Type B pancreatic cell (in vitro differentiated cells): Measurements from ENCODE around the gene SPAM1. TPM values are rescaled to one million over a fixed set of nuclear protein-coding genes. Genes with fewer than 3 reads are reported as not detected.
A peak's percentile ranks its signal among the peaks of the same experiment; 100 is the strongest.
"Not testable (repeated sequence)": the region's sequence is repeated elsewhere in the genome, so short reads cannot be mapped to it uniquely, and the experiment has no call there.

Source experiments
- DNase-seq: peaks from one replicate; pipeline ENCODE4 v3.0.0; 2021; ENCODE audit warnings: mixed read lengths; ENCODE audit not compliant: unreplicated experiment; ENCODE audit errors: extremely low spot score
- H3K27ac Mint-ChIP-seq: 2 replicates; pipeline ENCODE4 v1.8.0; 2021; ENCODE audit warnings: mild to moderate bottlenecking, mixed read lengths
- H3K27me3 Mint-ChIP-seq: 2 replicates; pipeline ENCODE4 v1.8.0; 2021; ENCODE audit warnings: mixed read lengths
- H3K36me3 Mint-ChIP-seq: 2 replicates; pipeline ENCODE4 v1.8.0; 2021; ENCODE audit warnings: mixed read lengths
- H3K4me1 Mint-ChIP-seq: one replicate; pipeline ENCODE4 v1.8.0; 2021; ENCODE audit warnings: mixed read lengths; ENCODE audit not compliant: unreplicated experiment
- H3K4me3 Mint-ChIP-seq: 2 replicates; pipeline ENCODE4 v1.8.0; 2021; ENCODE audit warnings: mild to moderate bottlenecking, mixed read lengths
- H3K9me3 Mint-ChIP-seq: 2 replicates; pipeline ENCODE4 v1.8.0; 2021; ENCODE audit warnings: mixed read lengths
- CTCF ChIP-seq: fragments of 200-600 bp; sonication (generic); conservative IDR thresholded peaks from 2 replicates; pipeline ENCODE4 v1.5.0; 2021; ENCODE audit warnings: antibody characterized with exemption, mild to moderate bottlenecking
- total RNA-seq: library from RNA; stranded (reverse); gene quantifications from 2 replicates; pipeline ENCODE4 v1.2.1, GENCODE V29; 2021; ENCODE audit warnings: low replicate concordance

The SPAM1 gene
- total RNA-seq, 1 donor from 2014 or later: not detected

GRCh38 chr7:123888192-123888591 is 36.8 kb upstream of the SPAM1 start:
- Mint-ChIP-seq H3K4me3 (no peak overlapping the region), H3K4me1 (no peaks in the 10 kb centered on the region), H3K36me3 (no peaks in the 10 kb centered on the region), H3K27me3 (no peaks in the 10 kb centered on the region), H3K9me3 (no peaks in the 10 kb centered on the region), H3K27ac (no peak overlapping the region)
- no peak for DNase-seq
- no peak for TF ChIP-seq CTCF

- not testable (repeated sequence) for DNase-seq, H3K36me3 Mint-ChIP-seq, H3K27ac Mint-ChIP-seq, H3K4me3 Mint-ChIP-seq, H3K9me3 Mint-ChIP-seq, H3K27me3 Mint-ChIP-seq, H3K4me1 Mint-ChIP-seq
Observed at GRCh38 chr7:123894753-123895152, 30.3 kb upstream of the SPAM1 start.

- no peaks in the 10 kb centered on the region for H3K36me3 Mint-ChIP-seq
- H3K4me3 Mint-ChIP-seq: no peak overlapping the region
- H3K9me3 Mint-ChIP-seq: peaks cover 3% of the 10 kb centered on the region
- H3K4me1 Mint-ChIP-seq: no peaks in the 10 kb centered on the region
- no peak for DNase-seq
- H3K27me3 Mint-ChIP-seq: no peaks in the 10 kb centered on the region
- H3K27ac Mint-ChIP-seq: no peak overlapping the region
- TF ChIP-seq CTCF: no peak
Observed at GRCh38 chr7:123901101-123901500, 23.9 kb upstream of the SPAM1 start.

GRCh38 chr7:123905714-123906113 is 19.3 kb upstream of the SPAM1 start:
- no peak for DNase-seq
- Mint-ChIP-seq H3K27ac (no peak overlapping the region), H3K36me3 (no peaks in the 10 kb centered on the region), H3K9me3 (peaks cover 4% of the 10 kb centered on the region), H3K4me1 (no peaks in the 10 kb centered on the region), H3K4me3 (no peak overlapping the region), H3K27me3 (no peaks in the 10 kb centered on the region)
- no peak for TF ChIP-seq CTCF

- Mint-ChIP-seq H3K4me1 (peaks cover 6% of the 10 kb centered on the region), H3K27ac (peak overlapping the region; percentile 14), H3K27me3 (no peaks in the 10 kb centered on the region), H3K4me3 (no peak overlapping the region), H3K9me3 (no peaks in the 10 kb centered on the region), H3K36me3 (no peaks in the 10 kb centered on the region)
- DNase-seq: no peak
- peak; percentile 54 for TF ChIP-seq CTCF
Observed at GRCh38 chr7:123916240-123916724, 8.8 kb upstream of the SPAM1 start.

- H3K27me3 Mint-ChIP-seq: no peaks in the 10 kb centered on the region
- TF ChIP-seq CTCF: no peak
- no peaks in the 10 kb centered on the region for H3K36me3 Mint-ChIP-seq
- DNase-seq: no peak
- H3K4me3 Mint-ChIP-seq: no peak overlapping the region
- peaks cover 6% of the 10 kb centered on the region for H3K4me1 Mint-ChIP-seq
- H3K9me3 Mint-ChIP-seq: no peaks in the 10 kb centered on the region
- H3K27ac Mint-ChIP-seq: no peak overlapping the region
Observed at GRCh38 chr7:123917878-123918277, 7.2 kb upstream of the SPAM1 start.
